ENCODE measurements around the gene FHDC1. TPM values are rescaled to one million over a fixed set of nuclear protein-coding genes. Genes with fewer than 3 reads are reported as not detected.

The FHDC1 gene
- total RNA-seq, 1 experiment from 2014 or later = 0.95 TPM

- Histone ChIP-seq H3K79me2 (ENCODE audit: low read length) (no peaks in the 10 kb centered on the region), H3K36me3 (ENCODE audit: low read depth, low read length) (no peaks in the 10 kb centered on the region), H3K9me2 (replicated peaks; ENCODE audit: low read length) (no peaks in the 10 kb centered on the region), H3K9ac (ENCODE audit: low read length) (no peak overlapping the region), H3F3A (ENCODE audit: low read length, unreplicated experiment) (no peaks in the 10 kb centered on the region), H3K4me2 (ENCODE audit: low read length) (no peak overlapping the region), H3K4me3 (ENCODE audit: low read length) (no peak overlapping the region), H4K20me1 (ENCODE audit: low read length) (no peaks in the 10 kb centered on the region), H2AFZ (ENCODE audit: low read length) (no peak overlapping the region), H3K4me1 (ENCODE audit: insufficient read depth, low read length) (peaks cover 4% of the 10 kb centered on the region; the same call in 1 of the 2 replicates), H3K27me3 (ENCODE audit: low read length) (no peaks in the 10 kb centered on the region), H3K27ac (ENCODE audit: low read length) (0 out of 2 replicates have a peak overlapping the region, but pooled peaks have one; percentile 18), H3K9me3 (ENCODE audit: low read length) (no peaks in the 10 kb centered on the region)
- BruUV-seq (replicated peaks) = no TSS peak
- POLR2A ChIA-PET (ENCODE audit: unreplicated experiment) = no interaction called here
- CTCF ChIA-PET = no interaction called here
- no peak for ATAC-seq
- intact Hi-C loops (cut with micrococcal nuclease) = loop anchor here (5.0 kb wide), 2 partner anchors 36 to 39 kb away; partner anchors contain the start of gene FHDC1
- DNase-seq = no peak
- no peak for TF ChIP-seq CTCF (conservative IDR thresholded peaks at IDR 0.05; ENCODE audit: low read depth, low read length)
- no peak for TF ChIP-seq EZH2 (IDR thresholded peaks at IDR 0.05; ENCODE audit: low read length, unreplicated experiment)
- TF ChIP-seq EZH2phosphoT487 (IDR thresholded peaks at IDR 0.05; ENCODE audit: borderline replicate concordance, low read length) = no peak
Observed at GRCh38 chr4:152901205-152901604, 34.9 kb upstream of the FHDC1 start.

DNA sequence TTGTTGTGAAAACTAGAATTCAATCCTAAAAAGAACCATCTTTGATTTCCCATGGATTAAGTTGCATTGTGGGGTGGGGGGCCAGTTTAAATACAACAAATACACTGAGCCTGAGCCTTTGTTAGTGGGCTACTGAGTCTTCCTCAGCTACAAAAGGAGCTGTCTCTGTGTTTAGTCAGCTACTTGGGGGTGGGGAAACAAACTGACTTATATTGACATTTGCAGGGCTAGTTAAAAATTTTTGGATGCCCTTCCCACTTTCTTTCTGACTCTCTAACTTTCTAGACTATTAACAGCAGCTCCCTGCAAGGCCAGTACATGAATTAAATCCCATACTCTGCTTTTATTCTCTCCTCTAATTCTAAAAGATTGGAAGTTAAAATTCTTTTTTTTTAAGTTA, 32.5 kb upstream of the FHDC1 start:
- ChIA-PET CTCF (interaction anchor here (0.6 kb wide), 1 partner anchor 67 kb away, joined by 3 read pairs; no protein-coding TSS in a partner anchor), POLR2A (ENCODE audit: unreplicated experiment) (no interaction called here)

More for the DNA sequence above, 32.5 kb upstream of the FHDC1 start:
- ATAC-seq (peak; percentile 69), DNase-seq (no peak)
- Histone ChIP-seq H4K20me1 (ENCODE audit: low read length) (no peaks in the 10 kb centered on the region), H3K9me3 (ENCODE audit: low read length) (no peaks in the 10 kb centered on the region), H3K4me2 (ENCODE audit: low read length) (no peak overlapping the region), H3K4me1 (ENCODE audit: insufficient read depth, low read length) (peaks cover 4% of the 10 kb centered on the region; the same call in 1 of the 2 replicates), H2AFZ (ENCODE audit: low read length) (no peak overlapping the region), H3K4me3 (ENCODE audit: low read length) (no peak overlapping the region), H3K79me2 (ENCODE audit: low read length) (no peaks in the 10 kb centered on the region), H3K27me3 (ENCODE audit: low read length) (no peaks in the 10 kb centered on the region), H3F3A (ENCODE audit: low read length, unreplicated experiment) (no peaks in the 10 kb centered on the region), H3K27ac (ENCODE audit: low read length) (no peak overlapping the region), H3K36me3 (ENCODE audit: low read depth, low read length) (no peaks in the 10 kb centered on the region), H3K9me2 (replicated peaks; ENCODE audit: low read length) (no peaks in the 10 kb centered on the region), H3K9ac (ENCODE audit: low read length) (no peak overlapping the region)
- BruUV-seq (replicated peaks) = no TSS peak
- intact Hi-C loops (cut with micrococcal nuclease) = loop anchor here (5.0 kb wide), 2 partner anchors 34 to 41 kb away; partner anchors contain the start of gene FHDC1
- TF ChIP-seq CTCF (conservative IDR thresholded peaks at IDR 0.05; ENCODE audit: low read depth, low read length) = no peak
